B cell (primary cell): ENCODE results near the gene CRAT. TPM values are rescaled to one million over a fixed set of nuclear protein-coding genes. Genes with fewer than 3 reads are reported as not detected.

Experiments used
- ATAC-seq: fragments of 200-7000 bp; cut with Tn5 transposase; one replicate; pipeline ENCODE4 v1.10.0; 2021; ENCODE audit warnings: low read depth, mild to moderate bottlenecking, moderate number of reproducible peaks, moderate library complexity
- CTCF ChIA-PET: fragments of 350-600 bp; sonication (Branson Sonifier 250); formaldehyde crosslinking; loops from one replicate; lab custom pipeline; 2021; ENCODE audit warnings: antibody characterized with exemption, inconsistent platforms; lab: Charles Lee
- POLR2A ChIA-PET: fragments of 350-600 bp; sonication (Branson Sonifier 250); formaldehyde crosslinking; loops from one replicate; lab custom pipeline; 2021; ENCODE audit warnings: antibody characterized with exemption; lab: Charles Lee
- DNase-seq: peaks from one replicate; pipeline ENCODE4 v3.0.0; 2013
- H2AFZ ChIP-seq: 2 replicates; pipeline ENCODE4 v1.6.1; 2012; ENCODE audit warnings: mild to moderate bottlenecking, low read depth, low read length; ENCODE audit not compliant: insufficient read depth, poor library complexity, severe bottlenecking
- H3K27ac ChIP-seq, 2 donors: 1 replicate in 1 of 2; 2 replicates in 1 of 2; pipeline ENCODE4 v1.5.1; 2012 to 2013; ENCODE audit warnings: low read length in 2 of 2, mild to moderate bottlenecking in 2 of 2, moderate library complexity in 1 of 2
- H3K27me3 ChIP-seq, 4 experiments: fragments of 200-600 bp in 1 of 4; sonication (generic) in 1 of 4; replicated peaks in 1 of 4; 1 replicate in 2 of 4; 2 replicates in 2 of 4; pipeline versions ENCODE4 v1.6.1 to v1.7.0; 2013 to 2016; ENCODE audit warnings: low read length in 3 of 4, mild to moderate bottlenecking in 2 of 4, mixed read lengths in 1 of 4, moderate library complexity in 1 of 4; ENCODE audit not compliant: insufficient read depth in 4 of 4, control insufficient read depth in 3 of 4; ENCODE audit errors: control extremely low read depth in 1 of 4
- H3K36me3 ChIP-seq, 2 experiments: replicated peaks in 1 of 2; 1 replicate in 1 of 2; 2 replicates in 1 of 2; pipeline versions ENCODE4 v1.6.1 to v1.7.1; 2013; ENCODE audit warnings: low read length in 1 of 2; ENCODE audit not compliant: insufficient read depth in 2 of 2, control insufficient read depth in 1 of 2; ENCODE audit errors: control extremely low read depth in 1 of 2, extremely low read depth in 1 of 2
- H3K4me1 ChIP-seq, 2 donors: fragments of 200-600 bp in 1 of 2; sonication (generic) in 1 of 2; 1 replicate in 1 of 2; 2 replicates in 1 of 2; pipeline versions ENCODE4 v1.5.1 to v1.6.1; 2013 to 2017; ENCODE audit warnings: low read length in 2 of 2; ENCODE audit not compliant: control insufficient read depth in 2 of 2, insufficient read depth in 2 of 2
- H3K4me2 ChIP-seq: replicated peaks from 2 replicates; pipeline ENCODE3; 2012; ENCODE audit warnings: mild to moderate bottlenecking, low read depth, low read length; ENCODE audit not compliant: poor library complexity, severe bottlenecking
- H3K4me3 ChIP-seq, 5 experiments: fragments of 200-600 bp in 1 of 5; sonication (generic) in 1 of 5; 1 replicate in 3 of 5; 2 replicates in 2 of 5; pipeline versions ENCODE4 v1.5.1 to v1.7.0; 2011 to 2016; ENCODE audit warnings: low read length in 4 of 5, mild to moderate bottlenecking in 4 of 5, low read depth in 2 of 5, control low read depth in 1 of 5, moderate library complexity in 1 of 5; ENCODE audit not compliant: insufficient read depth in 1 of 5; ENCODE audit errors: control extremely low read depth in 1 of 5, extremely low read depth in 1 of 5
- H3K79me2 ChIP-seq: fragments of 200-600 bp; sonication (generic); one replicate; pipeline ENCODE4 v1.6.0; 2016; ENCODE audit warnings: low read length; ENCODE audit not compliant: control insufficient read depth, insufficient read depth
- H3K9ac ChIP-seq: fragments of 200-600 bp; sonication (generic); 2 replicates; pipeline ENCODE4 v1.6.1; 2017; ENCODE audit warnings: mild to moderate bottlenecking, low read length, moderate library complexity
- H3K9me3 ChIP-seq, 3 donors: one replicate each; pipeline versions ENCODE4 v1.6.1 to v1.7.1; 2013; ENCODE audit warnings: low read length in 2 of 3; ENCODE audit not compliant: control insufficient read depth in 2 of 3, insufficient read depth in 1 of 3; ENCODE audit errors: control extremely low read depth in 1 of 3
- H4K20me1 ChIP-seq: 2 replicates; pipeline ENCODE4 v1.6.0; 2012; ENCODE audit warnings: mild to moderate bottlenecking, low read length; ENCODE audit not compliant: insufficient read depth, control insufficient read depth, poor library complexity, severe bottlenecking
- H3K27ac Mint-ChIP-seq: one replicate; pipeline ENCODE4 v1.8.0; 2021; ENCODE audit warnings: mixed read lengths
- H3K27me3 Mint-ChIP-seq: one replicate; pipeline ENCODE4 v1.8.0; 2021; ENCODE audit warnings: mixed read lengths
- H3K4me1 Mint-ChIP-seq: one replicate; pipeline ENCODE4 v1.8.0; 2021; ENCODE audit warnings: mixed read lengths
- H3K4me3 Mint-ChIP-seq: one replicate; pipeline ENCODE4 v1.8.0; 2021; ENCODE audit warnings: mixed read lengths
- H3K9me3 Mint-ChIP-seq: one replicate; pipeline ENCODE4 v1.8.0; 2022; ENCODE audit warnings: mixed read lengths; ENCODE audit not compliant: insufficient read depth
- EZH2 ChIP-seq: IDR thresholded peaks from 2 replicates; pipeline ENCODE4 v1.6.1; 2012; ENCODE audit warnings: borderline replicate concordance, low read depth, mild to moderate bottlenecking, moderate library complexity, low read length; ENCODE audit not compliant: insufficient read depth, poor library complexity, severe bottlenecking
- WGBS: methylation state at CpG from one replicate; pipeline ENCODE4 v1.1.5; 2013; ENCODE audit warnings: missing lambda C conversion rate; ENCODE audit not compliant: insufficient coverage; 5-methylcytosine and 5-hydroxymethylcytosine counted together
- intact Hi-C: fragments of 100-400 bp; cut with micrococcal nuclease; formaldehyde crosslinking; loops from one replicate; pipeline ENCODE4 v1.10.0; 2022
- polyA plus RNA-seq: library from polyadenylated mRNA; depleted of rRNA; stranded (reverse); fragments of >200 nt; gene quantifications from 2 replicates; pipeline ENCODE4 v1.2.3, GENCODE V29; 2012
- total RNA-seq, 2 donors: library from RNA; stranded (reverse); fragments of 120-200 nt in 1 of 2; gene quantifications; 1 replicate in 1 of 2; 2 replicates in 1 of 2; pipeline versions ENCODE4 v1.2.3 to v1.2.4, GENCODE V29; 2013 to 2022
- TF ChIP-seq, protein P1 (sequence below): fragments of 200-600 bp; IDR thresholded peaks from one replicate; pipeline ENCODE4 v1.8.0; 2022; ENCODE audit warnings: antibody characterized with exemption, mild to moderate bottlenecking

CRAT gene
- total and polyA plus RNA-seq, 2 donors (not counting 1 experiment from before 2014, with no cell fraction given): 8.0 to 14.1 TPM

DNA sequence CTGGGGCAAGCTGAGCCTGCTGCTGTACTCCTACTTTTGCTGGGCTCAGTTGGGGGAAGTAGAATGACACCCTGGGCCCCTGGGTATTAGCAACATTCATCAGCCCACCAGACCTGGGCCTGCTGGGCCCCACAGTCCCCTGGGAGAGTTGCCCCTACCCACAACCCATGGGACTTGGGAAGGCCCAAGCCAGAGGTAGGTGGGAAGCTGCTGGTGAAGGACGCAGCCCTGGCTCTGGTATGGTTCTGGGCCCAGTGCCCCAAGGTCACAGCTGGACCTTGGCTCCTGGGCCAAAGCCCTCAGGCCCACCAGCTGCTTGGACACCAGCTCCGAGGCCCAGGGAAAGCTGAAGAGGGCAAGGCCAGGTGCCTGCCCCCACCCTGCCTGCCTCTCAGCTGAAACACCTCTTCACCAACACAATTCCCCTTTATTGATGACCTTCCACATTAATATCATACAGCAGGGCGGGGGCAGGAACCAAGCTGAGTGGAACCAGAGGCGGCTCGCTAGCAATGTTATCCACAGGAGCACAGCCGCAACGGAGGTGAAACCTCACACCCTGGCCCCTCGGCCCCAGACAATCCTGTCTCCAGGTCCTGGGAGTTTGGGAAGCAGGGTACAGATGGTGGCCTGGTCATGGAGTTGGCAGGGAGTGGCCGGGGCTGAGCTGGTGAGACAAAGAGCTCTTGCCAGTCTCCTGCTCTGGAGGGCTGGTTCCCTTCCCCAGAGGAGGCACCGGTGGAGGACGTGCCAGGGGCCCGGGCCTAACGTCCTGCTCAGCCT, 16.0 kb downstream of the CRAT start:
- no peak overlapping the region for H3K4me3 ChIP-seq
- H3K27ac ChIP-seq: no peak overlapping the region
- H3K9me3 Mint-ChIP-seq: no peaks in the 10 kb centered on the region
- no peak overlapping the region for H3K9ac ChIP-seq
- TF ChIP-seq, protein P1, sequence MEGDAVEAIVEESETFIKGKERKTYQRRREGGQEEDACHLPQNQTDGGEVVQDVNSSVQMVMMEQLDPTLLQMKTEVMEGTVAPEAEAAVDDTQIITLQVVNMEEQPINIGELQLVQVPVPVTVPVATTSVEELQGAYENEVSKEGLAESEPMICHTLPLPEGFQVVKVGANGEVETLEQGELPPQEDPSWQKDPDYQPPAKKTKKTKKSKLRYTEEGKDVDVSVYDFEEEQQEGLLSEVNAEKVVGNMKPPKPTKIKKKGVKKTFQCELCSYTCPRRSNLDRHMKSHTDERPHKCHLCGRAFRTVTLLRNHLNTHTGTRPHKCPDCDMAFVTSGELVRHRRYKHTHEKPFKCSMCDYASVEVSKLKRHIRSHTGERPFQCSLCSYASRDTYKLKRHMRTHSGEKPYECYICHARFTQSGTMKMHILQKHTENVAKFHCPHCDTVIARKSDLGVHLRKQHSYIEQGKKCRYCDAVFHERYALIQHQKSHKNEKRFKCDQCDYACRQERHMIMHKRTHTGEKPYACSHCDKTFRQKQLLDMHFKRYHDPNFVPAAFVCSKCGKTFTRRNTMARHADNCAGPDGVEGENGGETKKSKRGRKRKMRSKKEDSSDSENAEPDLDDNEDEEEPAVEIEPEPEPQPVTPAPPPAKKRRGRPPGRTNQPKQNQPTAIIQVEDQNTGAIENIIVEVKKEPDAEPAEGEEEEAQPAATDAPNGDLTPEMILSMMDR: no peak
- TF ChIP-seq EZH2: no peak
- no peaks in the 10 kb centered on the region for H3K27me3 Mint-ChIP-seq
- DNase-seq: no peak
- no peaks in the 10 kb centered on the region for H3K79me2 ChIP-seq
- H3K27ac Mint-ChIP-seq: no peak overlapping the region
- no peaks in the 10 kb centered on the region for H4K20me1 ChIP-seq
- no peaks in the 10 kb centered on the region for H3K4me1 ChIP-seq
- no peaks in the 10 kb centered on the region for H3K4me1 Mint-ChIP-seq
- H3K9me3 ChIP-seq: no peaks in the 10 kb centered on the region
- H3K27me3 ChIP-seq: no peaks in the 10 kb centered on the region
- H3K4me3 Mint-ChIP-seq: no peak overlapping the region
- ATAC-seq: no peak
- intact Hi-C loops: no loop called here
- H2AFZ ChIP-seq: no peak overlapping the region
- ChIA-PET CTCF (interaction anchor here (0.7 kb wide), 1 partner anchor 88 kb away, joined by 3 read pairs; no protein-coding TSS in a partner anchor), POLR2A (no interaction called here)
- 97% methylated on average over 11 of the region's 13 CpGs for WGBS
- H3K36me3 ChIP-seq: peaks cover 0 to 6% of the 10 kb centered on the region in 2 experiments
- no peak overlapping the region for H3K4me2 ChIP-seq
